Measurements from ENCODE around the gene ANKRD27. TPM values are rescaled to one million over a fixed set of nuclear protein-coding genes. Genes with fewer than 3 reads are reported as not detected.

Gene ANKRD27
- total RNA-seq, 1 donor from 2014 or later, result 24.9 TPM

GRCh38 chr19:32647361-32647760 is 27.6 kb downstream of the ANKRD27 start:
- no peak for DNase-seq (ENCODE audit: low spot score)
- H3K4me2 ChIP-seq, result no peak overlapping the region
- H2AFZ ChIP-seq (replicated peaks), result no peak overlapping the region
- H3K79me2 ChIP-seq (ENCODE audit: low read depth), result no peaks in the 10 kb centered on the region
- no peak overlapping the region for H3K9ac ChIP-seq
- TF ChIP-seq EZH2 (IDR thresholded peaks at IDR 0.05) (no peak), EZH2phosphoT487 (IDR thresholded peaks at IDR 0.05) (no peak), CTCF (IDR thresholded peaks at IDR 0.05) (no peak)
- no peaks in the 10 kb centered on the region for H3K27me3 ChIP-seq
- peaks cover 10% of the 10 kb centered on the region for H3K4me1 Mint-ChIP-seq
- peaks cover 14% of the 10 kb centered on the region for H3K36me3 Mint-ChIP-seq
- no peak overlapping the region for H3K27ac ChIP-seq
- no peaks in the 10 kb centered on the region for H3K9me3 Mint-ChIP-seq
- H3K36me3 ChIP-seq, result no peaks in the 10 kb centered on the region
- H3K27me3 Mint-ChIP-seq (ENCODE audit: insufficient read depth, low read depth), result peaks cover 2% of the 10 kb centered on the region
- peaks cover 2% of the 10 kb centered on the region for H3F3A ChIP-seq (ENCODE audit: low read depth)
- H4K20me1 ChIP-seq (ENCODE audit: low read depth), result peaks cover 3% of the 10 kb centered on the region
- no peak overlapping the region for H3K27ac Mint-ChIP-seq
- no peak overlapping the region for H3K4me3 Mint-ChIP-seq
- H3K4me1 ChIP-seq, result peaks cover 4% of the 10 kb centered on the region
- no peak overlapping the region for H3K4me3 ChIP-seq
- H3K9me3 ChIP-seq (ENCODE audit: low read depth), result no peaks in the 10 kb centered on the region

- no peaks in the 10 kb centered on the region for H3F3A ChIP-seq (ENCODE audit: low read depth)
- H3K79me2 ChIP-seq (ENCODE audit: low read depth), result no peaks in the 10 kb centered on the region
- no peak overlapping the region for H2AFZ ChIP-seq (replicated peaks)
- Mint-ChIP-seq H3K4me1 (peaks cover 2% of the 10 kb centered on the region), H3K27ac (no peak overlapping the region), H3K27me3 (ENCODE audit: insufficient read depth, low read depth) (peaks cover 2% of the 10 kb centered on the region), H3K36me3 (peaks cover 18% of the 10 kb centered on the region), H3K4me3 (no peak overlapping the region), H3K9me3 (no peaks in the 10 kb centered on the region)
- no peak overlapping the region for H3K27ac ChIP-seq
- peaks cover 3% of the 10 kb centered on the region for H4K20me1 ChIP-seq (ENCODE audit: low read depth)
- TF ChIP-seq CTCF (IDR thresholded peaks at IDR 0.05), result no peak
- TF ChIP-seq EZH2phosphoT487 (IDR thresholded peaks at IDR 0.05), result no peak
- no peak for TF ChIP-seq EZH2 (IDR thresholded peaks at IDR 0.05)
- no peaks in the 10 kb centered on the region for H3K27me3 ChIP-seq
- H3K36me3 ChIP-seq, result no peaks in the 10 kb centered on the region
- H3K4me1 ChIP-seq, result peaks cover 2% of the 10 kb centered on the region
- no peak overlapping the region for H3K9ac ChIP-seq
- no peak overlapping the region for H3K4me2 ChIP-seq
- no peak overlapping the region for H3K4me3 ChIP-seq
- DNase-seq (ENCODE audit: low spot score), result no peak
- no peaks in the 10 kb centered on the region for H3K9me3 ChIP-seq (ENCODE audit: low read depth)
Observed at GRCh38 chr19:32646556-32646955, 28.4 kb downstream of the ANKRD27 start.

GRCh38 chr19:32642771-32643170 is 32.2 kb downstream of the ANKRD27 start:
- Mint-ChIP-seq H3K36me3 (peaks cover 30% of the 10 kb centered on the region), H3K4me3 (no peak overlapping the region), H3K9me3 (peaks cover 2% of the 10 kb centered on the region), H3K27ac (no peak overlapping the region), H3K4me1 (no peaks in the 10 kb centered on the region), H3K27me3 (ENCODE audit: insufficient read depth, low read depth) (peaks cover 2% of the 10 kb centered on the region)
- H2AFZ ChIP-seq (replicated peaks), result no peak overlapping the region
- no peak overlapping the region for H3K4me3 ChIP-seq
- no peaks in the 10 kb centered on the region for H3F3A ChIP-seq (ENCODE audit: low read depth)
- H3K79me2 ChIP-seq (ENCODE audit: low read depth), result no peaks in the 10 kb centered on the region
- H3K27ac ChIP-seq, result no peak overlapping the region
- no peaks in the 10 kb centered on the region for H3K36me3 ChIP-seq
- TF ChIP-seq EZH2phosphoT487 (IDR thresholded peaks at IDR 0.05), result no peak
- TF ChIP-seq CTCF (IDR thresholded peaks at IDR 0.05), result no peak
- TF ChIP-seq EZH2 (IDR thresholded peaks at IDR 0.05), result no peak
- no peak overlapping the region for H3K4me2 ChIP-seq
- DNase-seq (ENCODE audit: low spot score), result no peak
- H4K20me1 ChIP-seq (ENCODE audit: low read depth), result no peaks in the 10 kb centered on the region
- no peaks in the 10 kb centered on the region for H3K27me3 ChIP-seq
- H3K9me3 ChIP-seq (ENCODE audit: low read depth), result no peaks in the 10 kb centered on the region
- no peaks in the 10 kb centered on the region for H3K4me1 ChIP-seq
- no peak overlapping the region for H3K9ac ChIP-seq
